IMR-90 (cell line): ENCODE data around the gene SPAAR. TPM values are rescaled to one million over a fixed set of nuclear protein-coding genes. Genes with fewer than 3 reads are reported as not detected.
A peak's percentile ranks its signal among the peaks of the same experiment; 100 is the strongest.

Experiments
- ATAC-seq: fragments of 200-7000 bp; cut with Tn5 transposase; 2 replicates; pipeline ENCODE4 v1.9.1; 2020; ENCODE audit warnings: low read depth, mild to moderate bottlenecking, moderate library complexity
- BruUV-seq: library from RNA; stranded (reverse); fragments of 400-500 nt; replicated peaks from 2 replicates; lab custom pipeline; 2021; lab: Mats Ljungman, UMichigan
- CTCF ChIA-PET: fragments of 300-600 bp; formaldehyde crosslinking; extraction: SDS; loops from one replicate; lab custom pipeline; 2021; ENCODE audit warnings: antibody characterized with exemption; lab: Yijun Ruan, JAX
- POLR2A ChIA-PET: fragments of 300-600 bp; sonication (Branson Sonifier 250); formaldehyde crosslinking; loops from one replicate; lab custom pipeline; 2022; ENCODE audit warnings: antibody characterized with exemption; ENCODE audit not compliant: unreplicated experiment; lab: Charles Lee
- DNase-seq: peaks from one replicate; pipeline ENCODE4 v3.0.0; 2013
- H2AFZ ChIP-seq: replicated peaks from 2 replicates; pipeline ENCODE3; 2013; ENCODE audit warnings: low read length, mild to moderate bottlenecking; ENCODE audit not compliant: poor library complexity
- H2AK5ac ChIP-seq: 2 replicates; pipeline ENCODE4 v1.6.1; 2013; ENCODE audit warnings: low read depth, low read length, inconsistent platforms
- H2AK9ac ChIP-seq: replicated peaks from 2 replicates; pipeline ENCODE3; 2013; ENCODE audit warnings: mild to moderate bottlenecking, low read depth, low read length, moderate library complexity; ENCODE audit not compliant: poor library complexity
- H2BK120ac ChIP-seq: 2 replicates; pipeline ENCODE4 v1.6.1; 2013; ENCODE audit warnings: low read depth, low read length, inconsistent platforms
- H2BK15ac ChIP-seq: 3 replicates; pipeline ENCODE4 v1.6.1; 2013; ENCODE audit warnings: low read depth, low read length, inconsistent platforms
- H2BK20ac ChIP-seq: 2 replicates; pipeline ENCODE4 v1.6.1; 2013; ENCODE audit warnings: low read depth, mild to moderate bottlenecking, inconsistent platforms, low read length, moderate library complexity
- H2BK5ac ChIP-seq: 2 replicates; pipeline ENCODE4 v1.6.1; 2013; ENCODE audit warnings: mild to moderate bottlenecking, low read depth, low read length, inconsistent platforms; ENCODE audit not compliant: poor library complexity, severe bottlenecking
- H3K14ac ChIP-seq: replicated peaks from 2 replicates; pipeline ENCODE4 v1.6.1; 2013; ENCODE audit warnings: low read depth, low read length, inconsistent platforms
- H3K18ac ChIP-seq: 2 replicates; pipeline ENCODE4 v1.6.1; 2013; ENCODE audit warnings: low read depth, low read length, control low read depth
- H3K23ac ChIP-seq: 2 replicates; pipeline ENCODE4 v1.6.1; 2013; ENCODE audit warnings: low read depth, low read length, inconsistent platforms
- H3K27ac ChIP-seq: 2 replicates; pipeline ENCODE4 v1.5.1; 2013; ENCODE audit warnings: mild to moderate bottlenecking, control low read depth, low read length; ENCODE audit not compliant: insufficient read depth
- H3K27me3 ChIP-seq: 2 replicates; pipeline ENCODE4 v1.6.1; 2013; ENCODE audit warnings: low read length; ENCODE audit not compliant: control insufficient read depth, insufficient read depth
- H3K36me3 ChIP-seq: 2 replicates; pipeline ENCODE4 v1.6.1; 2013; ENCODE audit warnings: low read length, mixed read lengths; ENCODE audit not compliant: control insufficient read depth, insufficient read depth
- H3K4ac ChIP-seq: 2 replicates; pipeline ENCODE4 v1.6.1; 2013; ENCODE audit warnings: low read depth, low read length, inconsistent platforms
- H3K4me1 ChIP-seq: 2 replicates; pipeline ENCODE4 v1.6.1; 2013; ENCODE audit warnings: low read length, mixed read lengths; ENCODE audit not compliant: control insufficient read depth, insufficient read depth
- H3K4me2 ChIP-seq: 2 replicates; pipeline ENCODE4 v1.6.1; 2013; ENCODE audit warnings: low read depth, mild to moderate bottlenecking, control low read depth, low read length, moderate library complexity
- H3K4me3 ChIP-seq: 2 replicates; pipeline ENCODE4 v1.5.1; 2013; ENCODE audit warnings: low read depth, mild to moderate bottlenecking, control low read depth, low read length, moderate library complexity; ENCODE audit not compliant: insufficient read depth
- H3K56ac ChIP-seq: 2 replicates; pipeline ENCODE4 v1.6.1; 2013; ENCODE audit warnings: low read length, inconsistent platforms; ENCODE audit not compliant: insufficient read depth; ENCODE audit errors: extremely low read depth
- H3K79me1 ChIP-seq, 2 experiments: 2 replicates each; pipeline ENCODE4 v1.6.1; 2013; ENCODE audit warnings: low read length in 2 of 2, inconsistent platforms in 1 of 2, low read depth in 1 of 2
- H3K9ac ChIP-seq: 2 replicates; pipeline ENCODE4 v1.6.1; 2013; ENCODE audit warnings: low read depth, low read length, control low read depth
- H3K9me1 ChIP-seq: 2 replicates; pipeline ENCODE4 v1.6.1; 2013; ENCODE audit warnings: low read length, inconsistent platforms; ENCODE audit not compliant: insufficient read depth
- H3K9me3 ChIP-seq: 2 replicates; pipeline ENCODE4 v1.6.1; 2013; ENCODE audit warnings: low read length; ENCODE audit not compliant: control insufficient read depth, insufficient read depth
- H4K20me1 ChIP-seq: 2 replicates; pipeline ENCODE4 v1.6.1; 2013; ENCODE audit warnings: low read length, inconsistent platforms; ENCODE audit not compliant: insufficient read depth
- H4K5ac ChIP-seq: 2 replicates; pipeline ENCODE4 v1.6.1; 2013; ENCODE audit warnings: mild to moderate bottlenecking, low read depth, low read length, control low read depth
- H4K8ac ChIP-seq, 2 experiments: 2 replicates each; pipeline ENCODE4 v1.6.1; 2013; ENCODE audit warnings: low read depth in 2 of 2, low read length in 2 of 2, control low read depth in 1 of 2, inconsistent platforms in 1 of 2
- H4K91ac ChIP-seq: 2 replicates; pipeline ENCODE4 v1.6.1; 2013; ENCODE audit warnings: low read depth, low read length, inconsistent platforms; ENCODE audit not compliant: insufficient read depth
- CHD1 ChIP-seq: IDR thresholded peaks from 2 replicates; pipeline ENCODE4 v1.6.1; 2012; ENCODE audit warnings: low read depth, low read length, improper control_type of control experiment
- CTCF ChIP-seq: conservative IDR thresholded peaks from 2 replicates; pipeline ENCODE4 v1.5.1; 2012; ENCODE audit warnings: mild to moderate bottlenecking, low read depth, low read length, improper control_type of control experiment
- FOS ChIP-seq: fragments of 150-350 bp; IDR thresholded peaks from 2 replicates; pipeline ENCODE4 v1.6.1; 2016; ENCODE audit warnings: low read depth, low read length
- MAZ ChIP-seq: IDR thresholded peaks from 2 replicates; pipeline ENCODE4 v1.6.1; 2012; ENCODE audit warnings: low read depth, mild to moderate bottlenecking, low read length, improper control_type of control experiment, moderate library complexity, borderline replicate concordance
- MXI1 ChIP-seq: IDR thresholded peaks from 2 replicates; pipeline ENCODE4 v1.6.1; 2012; ENCODE audit warnings: low read depth, mild to moderate bottlenecking, low read length, moderate library complexity, borderline replicate concordance
- RFX5 ChIP-seq: IDR thresholded peaks from 2 replicates; pipeline ENCODE4 v1.8.0; 2012; ENCODE audit warnings: low read depth, mild to moderate bottlenecking, low read length, moderate library complexity
- USF2 ChIP-seq: fragments of 150-350 bp; IDR thresholded peaks from 2 replicates; pipeline ENCODE4 v1.6.1; 2017; ENCODE audit warnings: mild to moderate bottlenecking, antibody characterized with exemption, low read length, low read depth
- WGBS, 2 experiments: methylation state at CpG; one replicate each; pipeline versions ENCODE4 v1.1.5 to v1.1.7; 2013; ENCODE audit warnings: missing lambda C conversion rate in 2 of 2; ENCODE audit not compliant: insufficient read length in 1 of 2; ENCODE audit errors: extremely low coverage in 2 of 2; 5-methylcytosine and 5-hydroxymethylcytosine counted together
- dilution Hi-C: fragments of 300-500 bp; cut with HindIII; formaldehyde crosslinking; loops from one replicate; pipeline ENCODE4 v1.14.3; 2018; ENCODE audit warnings: low sequenced_read_pairs; ENCODE audit not compliant: unreplicated experiment
- in situ Hi-C: fragments of 300-500 bp; cut with MboI; formaldehyde crosslinking; loops from 3 replicates; pipeline ENCODE4 v1.14.3; 2019; ENCODE audit warnings: low sequenced_read_pairs, inconsistent platforms, mixed read lengths
- intact Hi-C: fragments of 100-400 bp; cut with micrococcal nuclease; formaldehyde crosslinking; loops from 2 replicates; pipeline ENCODE4 v1.10.0; 2022
- polyA plus RNA-seq, 3 experiments: library from polyadenylated mRNA; depleted of rRNA; stranded (reverse); fragments of >200 nt; gene quantifications; 2 replicates each; pipeline ENCODE4 v1.2.3, GENCODE V29; 2012; ENCODE audit warnings: low replicate concordance in 1 of 3
- total RNA-seq: library from RNA; depleted of rRNA; stranded (reverse); fragments of >200 nt; gene quantifications from 2 replicates; pipeline ENCODE4 v1.2.3, GENCODE V29; 2012

Gene SPAAR
- total and polyA plus RNA-seq, 2 of the 4 experiments (the other 2 are of a cell fraction), result 0.18 to 0.32 TPM

- Histone ChIP-seq H3K4me3 (no peak overlapping the region), H3K79me1 (no peaks in the 10 kb centered on the region; a peak in 1 of 4 replicates), H2BK120ac (no peak overlapping the region), H3K23ac (no peak overlapping the region), H2AK5ac (no peak overlapping the region), H3K9me3 (no peaks in the 10 kb centered on the region), H3K9me1 (peaks cover 13% of the 10 kb centered on the region), H4K20me1 (no peaks in the 10 kb centered on the region), H3K4me1 (peaks cover 12% of the 10 kb centered on the region), H3K14ac (no peak overlapping the region), H3K9ac (no peak overlapping the region), H2BK20ac (0 out of 2 replicates have a peak overlapping the region, but pooled peaks have one; percentile 2), H2AK9ac (no peak overlapping the region), H2AFZ (no peak overlapping the region), H3K27me3 (no peaks in the 10 kb centered on the region), H3K36me3 (no peaks in the 10 kb centered on the region), H2BK5ac (no peak overlapping the region), H3K4ac (no peak overlapping the region), H3K27ac (no peak overlapping the region), H2BK15ac (no peak overlapping the region), H3K18ac (no peak overlapping the region), H4K91ac (no peak overlapping the region), H3K56ac (no peak overlapping the region), H4K5ac (no peak overlapping the region), H4K8ac (no peak overlapping the region; a peak in 1 of 4 replicates), H3K4me2 (no peak overlapping the region)
- dilution Hi-C loops, result no loop called here
- in situ Hi-C loops, result loop anchor here (5.0 to 10.0 kb wide), 2 partner anchors 46 to 64 kb away; no protein-coding TSS in a partner anchor
- TF ChIP-seq FOS (no peak), CHD1 (no peak), USF2 (no peak), MXI1 (no peak), MAZ (no peak), CTCF (no peak), RFX5 (no peak)
- ChIA-PET CTCF (no interaction called here), POLR2A (no interaction called here)
- no peak for ATAC-seq
- no CpG with 5 or more reads among the region's 2 CpGs for WGBS, 2 experiments
- BruUV-seq, result no TSS peak
- intact Hi-C loops, result no loop called here
- no peak for DNase-seq
These were observed 39.2 kb downstream of the SPAAR start for GRCh38 chr9:35948451-35948850.
